Activated T-cell treated with anti-CD3 and anti-CD28 coated beads, Interleukin-2, amount 50 U/mL, for 24 hours (primary cell): ENCODE measurements around the gene PXMP2.
A peak's percentile ranks its signal among the peaks of the same experiment; 100 is the strongest.

Source experiments
- DNase-seq: peaks from one replicate; pipeline ENCODE4 v3.0.0-alpha.2; 2020
- H3K27ac Mint-ChIP-seq: 2 replicates; pipeline ENCODE4 v1.8.0; 2020; ENCODE audit warnings: mild to moderate bottlenecking, mixed read lengths
- H3K27me3 Mint-ChIP-seq: 2 replicates; pipeline ENCODE4 v1.8.0; 2020; ENCODE audit warnings: mixed read lengths
- H3K36me3 Mint-ChIP-seq: 2 replicates; pipeline ENCODE4 v1.8.0; 2020; ENCODE audit warnings: low read depth, mixed read lengths
- H3K4me1 Mint-ChIP-seq: 2 replicates; pipeline ENCODE4 v1.8.0; 2020; ENCODE audit warnings: low read depth, mixed read lengths
- H3K4me3 Mint-ChIP-seq: 2 replicates; pipeline ENCODE4 v1.8.0; 2020; ENCODE audit warnings: mild to moderate bottlenecking, moderate library complexity, mixed read lengths
- H3K9me3 Mint-ChIP-seq: 2 replicates; pipeline ENCODE4 v1.8.0; 2020; ENCODE audit warnings: mixed read lengths

Gene PXMP2

DNA sequence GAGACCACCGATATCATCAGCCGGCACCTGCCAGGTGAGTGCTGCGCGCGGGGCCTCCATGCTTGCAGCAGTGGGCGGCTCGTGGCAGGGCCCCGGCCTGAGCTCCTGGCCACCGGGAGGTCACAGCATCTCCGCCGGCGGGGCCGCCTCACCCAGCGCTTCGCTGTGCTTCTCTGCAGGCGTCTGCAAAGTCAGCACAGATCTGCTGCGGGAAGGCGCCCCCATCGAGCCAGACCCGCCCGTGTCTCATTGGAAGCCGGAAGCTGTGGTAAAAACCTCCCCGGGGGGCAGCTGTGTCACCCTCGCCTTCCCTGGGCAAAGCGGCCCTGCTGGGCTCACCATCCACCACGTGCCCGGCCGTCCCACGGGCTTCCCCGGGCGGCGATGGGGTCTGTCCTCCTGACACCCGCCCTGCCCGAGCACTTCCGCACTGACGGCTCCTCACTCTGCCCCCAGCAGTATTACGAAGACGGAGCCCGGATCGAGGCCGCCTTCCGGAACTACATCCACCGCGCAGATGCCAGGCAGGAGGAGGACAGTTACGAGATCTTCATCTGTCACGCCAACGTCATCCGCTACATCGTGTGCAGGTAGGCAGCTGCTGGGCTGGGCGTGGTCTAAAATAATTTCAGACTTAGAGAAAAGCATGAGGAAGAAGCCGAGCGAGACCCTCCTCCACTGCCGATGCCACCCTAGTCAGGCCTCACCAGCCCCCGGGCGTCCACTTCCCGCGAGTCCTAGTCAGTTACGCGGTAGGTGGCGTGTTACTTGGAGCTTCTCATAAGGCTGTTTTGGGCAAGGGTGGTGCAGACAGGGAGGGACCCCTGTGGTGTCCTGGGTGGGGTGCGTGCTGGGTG, 30.4 kb downstream of the PXMP2 start:
- peak overlapping the region; percentile 44 for H3K27ac Mint-ChIP-seq
- H3K36me3 Mint-ChIP-seq, result peaks cover 94% of the 10 kb centered on the region
- DNase-seq, result no peak
- no peaks in the 10 kb centered on the region for H3K9me3 Mint-ChIP-seq
- H3K4me3 Mint-ChIP-seq, result no peak overlapping the region
- H3K4me1 Mint-ChIP-seq, result peaks cover 16% of the 10 kb centered on the region
- no peaks in the 10 kb centered on the region for H3K27me3 Mint-ChIP-seq

DNA sequence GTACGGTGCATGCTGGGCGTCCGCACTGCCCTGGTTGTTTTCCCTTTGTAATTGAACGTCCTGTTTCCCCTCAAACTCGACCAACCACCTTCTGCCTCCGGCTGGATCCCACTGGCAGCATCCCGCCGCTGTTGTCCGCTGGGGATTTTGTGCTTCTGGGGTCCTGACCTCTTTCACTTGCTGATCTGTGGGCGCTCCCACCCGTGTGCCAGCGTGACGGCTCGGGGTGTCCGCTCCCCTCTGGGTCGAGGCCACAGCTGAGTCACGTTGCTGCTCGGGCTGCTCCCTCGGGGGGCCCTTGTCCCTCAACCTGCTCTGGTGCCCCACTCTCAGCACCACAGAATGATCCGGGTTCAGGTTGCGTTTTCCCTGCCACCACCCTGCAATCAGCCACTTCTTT, 31.3 kb downstream of the PXMP2 start:
- no peak for DNase-seq
- H3K27ac Mint-ChIP-seq, result peak overlapping the region; percentile 72
- no peaks in the 10 kb centered on the region for H3K27me3 Mint-ChIP-seq
- peaks cover 9% of the 10 kb centered on the region for H3K4me1 Mint-ChIP-seq
- peak overlapping the region; percentile 6 for H3K4me3 Mint-ChIP-seq
- peaks cover 94% of the 10 kb centered on the region for H3K36me3 Mint-ChIP-seq
- no peaks in the 10 kb centered on the region for H3K9me3 Mint-ChIP-seq

DNA sequence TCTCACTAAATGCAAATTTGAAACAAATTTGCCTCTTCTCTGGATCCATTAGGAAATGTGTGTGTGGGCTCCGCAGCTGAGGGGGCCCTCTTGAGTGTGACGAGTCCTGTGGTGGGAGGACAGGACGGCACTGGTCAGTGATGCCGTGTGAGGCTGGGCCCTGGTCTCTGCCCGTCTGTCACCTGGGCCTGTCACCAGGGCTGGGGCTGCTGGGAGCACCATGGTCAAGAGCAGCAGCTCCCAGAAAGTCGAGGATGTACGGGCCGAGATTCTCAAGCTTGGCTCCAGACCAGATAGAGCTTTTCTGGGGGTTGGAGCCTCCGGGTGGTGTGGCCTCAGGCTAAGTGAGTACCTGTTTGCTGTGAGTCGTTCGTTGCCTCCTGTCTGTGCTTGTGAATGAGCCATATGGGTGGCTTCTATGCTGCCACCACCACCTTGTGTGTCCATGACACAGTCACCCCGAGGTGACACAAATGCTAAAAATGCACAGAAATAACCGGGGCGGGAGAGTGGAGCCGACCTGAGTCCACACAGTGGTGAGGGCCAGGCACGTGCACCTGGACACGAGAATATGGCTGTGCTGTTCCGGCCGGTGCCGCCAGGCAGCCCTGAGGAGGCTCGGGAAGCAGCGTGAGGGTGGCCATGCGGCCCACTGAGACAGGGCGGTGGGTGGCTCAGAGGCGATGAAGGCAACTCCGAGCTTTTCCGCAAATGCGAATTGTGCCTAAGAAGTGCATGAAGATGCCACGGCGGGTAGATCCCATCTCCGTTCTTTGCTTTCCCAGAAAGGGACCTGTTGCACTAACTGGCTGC, 32.0 kb downstream of the PXMP2 start:
- DNase-seq, result no peak
- peak overlapping the region; percentile 72 for H3K27ac Mint-ChIP-seq
- H3K36me3 Mint-ChIP-seq, result peaks cover 94% of the 10 kb centered on the region
- no peaks in the 10 kb centered on the region for H3K9me3 Mint-ChIP-seq
- no peak overlapping the region for H3K4me3 Mint-ChIP-seq
- peaks cover 8% of the 10 kb centered on the region for H3K4me1 Mint-ChIP-seq
- no peaks in the 10 kb centered on the region for H3K27me3 Mint-ChIP-seq

DNA sequence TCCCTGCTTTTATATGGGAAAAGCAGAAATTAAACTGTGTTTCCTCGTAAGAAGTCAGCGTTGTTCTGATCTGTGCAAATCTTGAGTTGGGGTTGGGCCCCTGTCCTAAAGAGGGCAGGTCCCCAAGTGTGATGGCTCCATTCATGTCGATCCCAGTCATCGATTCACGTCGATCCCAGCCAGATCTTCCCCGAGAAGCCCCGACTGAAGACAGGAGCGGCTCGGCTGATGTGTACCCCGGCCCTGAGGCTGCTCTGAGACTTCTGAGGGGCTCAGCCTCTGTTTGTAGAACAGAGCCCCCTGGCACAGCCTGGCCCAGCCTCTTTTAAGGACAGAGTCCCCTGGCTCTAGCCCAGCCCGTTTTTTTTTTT, 32.6 kb downstream of the PXMP2 start:
- H3K36me3 Mint-ChIP-seq, result peaks cover 94% of the 10 kb centered on the region
- H3K27me3 Mint-ChIP-seq, result no peaks in the 10 kb centered on the region
- no peaks in the 10 kb centered on the region for H3K9me3 Mint-ChIP-seq
- peak overlapping the region; percentile 72 for H3K27ac Mint-ChIP-seq
- H3K4me3 Mint-ChIP-seq, result no peak overlapping the region
- peaks cover 5% of the 10 kb centered on the region for H3K4me1 Mint-ChIP-seq
- no peak for DNase-seq

DNA sequence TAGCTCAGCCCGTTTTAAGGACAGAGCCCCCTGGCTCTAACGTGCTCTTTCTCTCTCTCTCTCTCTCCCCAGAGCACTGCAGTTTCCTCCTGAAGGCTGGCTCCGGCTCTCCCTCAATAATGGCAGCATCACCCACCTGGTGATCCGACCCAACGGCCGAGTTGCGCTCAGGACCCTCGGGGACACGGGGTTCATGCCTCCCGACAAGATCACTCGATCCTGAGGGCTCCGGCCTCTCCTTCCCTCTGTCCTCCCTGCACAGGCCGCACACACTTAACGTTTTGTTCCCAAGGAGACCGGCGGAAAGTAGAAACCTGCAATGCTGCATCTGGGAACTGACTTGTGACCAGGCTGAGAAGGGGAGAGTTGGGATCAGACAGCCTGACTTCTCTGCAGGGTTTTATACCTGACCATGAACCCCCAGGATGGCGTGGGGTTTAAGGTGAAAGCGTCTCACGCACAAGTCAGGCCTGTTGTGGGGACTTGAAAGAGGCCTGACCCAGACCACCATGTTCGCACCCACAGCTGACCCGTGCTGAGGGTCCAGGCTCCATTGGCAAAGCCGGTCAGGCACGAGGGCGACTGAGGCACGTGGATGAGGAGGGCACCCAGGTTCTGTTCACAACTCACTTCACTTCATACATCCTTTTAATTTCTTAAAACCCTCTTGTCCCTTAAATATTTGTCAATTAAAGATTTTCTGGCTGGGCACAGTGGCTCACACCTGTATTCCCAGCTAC, 33.4 kb downstream of the PXMP2 start:
- peak overlapping the region; percentile 77 for H3K27ac Mint-ChIP-seq
- peaks cover 5% of the 10 kb centered on the region for H3K4me1 Mint-ChIP-seq
- H3K9me3 Mint-ChIP-seq, result no peaks in the 10 kb centered on the region
- no peak for DNase-seq
- no peaks in the 10 kb centered on the region for H3K27me3 Mint-ChIP-seq
- H3K4me3 Mint-ChIP-seq, result no peak overlapping the region
- peaks cover 95% of the 10 kb centered on the region for H3K36me3 Mint-ChIP-seq

DNA sequence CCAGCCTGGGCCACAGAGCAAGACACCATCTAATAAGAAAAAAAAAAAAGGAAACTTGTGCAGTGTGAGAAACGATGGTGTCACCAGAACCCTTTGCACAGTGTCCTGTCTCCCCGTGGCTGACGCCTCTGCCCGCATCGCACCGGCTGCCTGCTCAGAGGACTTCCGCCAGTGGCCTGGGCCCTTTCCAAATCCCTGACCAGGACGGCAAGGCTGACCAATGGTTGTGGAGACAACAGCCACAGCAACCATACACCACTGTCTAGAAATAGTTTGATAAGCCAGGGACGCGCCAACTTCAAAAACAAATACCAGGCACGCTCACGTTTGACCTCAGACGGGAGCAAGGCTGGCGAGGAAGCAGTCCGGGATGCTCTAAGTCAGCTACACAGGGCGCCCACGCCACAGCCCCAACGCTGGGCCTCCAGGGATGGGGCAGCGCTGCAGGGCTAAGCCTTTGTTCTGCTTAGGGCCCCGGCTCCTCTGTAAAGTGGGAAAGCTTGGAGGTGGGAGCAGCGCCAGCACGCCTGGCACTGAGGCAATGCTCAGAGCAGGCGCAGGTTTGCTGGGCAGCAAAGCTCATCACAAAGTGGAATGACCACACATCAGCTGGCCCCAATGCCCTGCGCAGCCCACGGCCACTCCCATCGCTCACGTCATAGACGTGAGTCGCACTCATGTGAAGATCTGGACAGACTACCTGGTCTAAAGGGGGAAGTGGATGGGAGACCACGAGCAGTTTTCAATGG, 35.8 kb downstream of the PXMP2 start:
- no peak for DNase-seq
- no peaks in the 10 kb centered on the region for H3K9me3 Mint-ChIP-seq
- H3K36me3 Mint-ChIP-seq, result peaks cover 96% of the 10 kb centered on the region
- H3K27ac Mint-ChIP-seq, result peak overlapping the region; percentile 16
- peaks cover 5% of the 10 kb centered on the region for H3K4me1 Mint-ChIP-seq
- no peaks in the 10 kb centered on the region for H3K27me3 Mint-ChIP-seq
- H3K4me3 Mint-ChIP-seq, result no peak overlapping the region

DNA sequence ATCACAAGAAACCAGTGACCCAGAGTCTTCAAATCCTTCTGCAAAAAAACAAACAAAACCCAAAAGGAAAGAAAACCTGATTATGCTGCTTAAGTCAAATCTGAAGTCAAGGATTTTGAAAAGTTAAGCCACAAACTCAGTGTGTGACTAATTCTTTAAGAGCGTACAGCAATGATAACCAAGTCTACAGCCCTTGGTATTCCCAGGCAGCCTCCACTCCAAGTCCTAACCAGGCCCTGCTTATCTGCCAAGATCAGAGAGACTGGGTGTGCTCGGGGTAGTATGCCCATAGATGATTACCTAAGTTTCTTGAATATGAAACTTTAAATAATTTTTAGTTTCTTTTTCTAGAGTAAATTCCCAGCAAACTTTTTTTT, 36.4 kb downstream of the PXMP2 start:
- peak overlapping the region; percentile 16 for H3K27ac Mint-ChIP-seq
- peaks cover 5% of the 10 kb centered on the region for H3K4me1 Mint-ChIP-seq
- peaks cover 99% of the 10 kb centered on the region for H3K36me3 Mint-ChIP-seq
- no peak overlapping the region for H3K4me3 Mint-ChIP-seq
- no peaks in the 10 kb centered on the region for H3K27me3 Mint-ChIP-seq
- H3K9me3 Mint-ChIP-seq, result no peaks in the 10 kb centered on the region
- no peak for DNase-seq

DNA sequence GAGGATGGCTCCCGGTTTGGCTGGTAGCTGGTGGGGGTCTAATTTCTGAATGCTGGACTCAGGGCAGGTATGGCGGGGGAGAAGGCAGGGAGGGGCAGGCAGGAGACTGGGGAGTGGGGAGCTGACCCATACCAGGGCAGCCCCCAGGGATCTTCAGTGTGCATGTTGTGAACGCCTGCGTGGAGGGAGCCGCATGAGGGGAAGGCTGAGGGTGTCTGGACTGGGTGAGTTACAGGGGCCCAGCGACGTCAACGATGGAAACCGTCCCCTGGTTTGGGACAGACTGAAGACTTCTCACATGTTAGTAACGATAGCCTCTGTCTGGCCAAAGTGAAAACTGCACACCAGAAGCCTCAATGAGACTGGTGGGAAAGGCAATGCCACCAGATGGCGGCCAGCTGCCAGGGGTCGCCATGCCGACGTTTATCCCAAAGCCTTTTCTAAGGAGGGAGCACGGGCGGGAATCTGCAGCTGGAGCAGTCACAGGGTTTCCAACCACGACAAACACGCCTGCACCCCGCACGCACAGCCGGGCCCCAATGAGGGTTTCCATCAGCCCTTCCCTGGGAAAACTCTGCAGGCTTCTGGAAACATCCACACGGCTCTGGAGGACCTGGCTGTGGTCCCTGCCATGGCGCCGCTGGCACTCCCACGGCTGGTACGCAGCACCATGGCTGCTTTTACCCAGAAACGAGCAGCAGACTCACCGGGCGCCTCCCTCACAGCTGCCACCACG, 37.3 kb downstream of the PXMP2 start:
- Mint-ChIP-seq H3K4me1 (peaks cover 5% of the 10 kb centered on the region), H3K36me3 (peaks cover 96% of the 10 kb centered on the region), H3K27me3 (no peaks in the 10 kb centered on the region), H3K4me3 (no peak overlapping the region), H3K27ac (peak overlapping the region; percentile 75), H3K9me3 (no peaks in the 10 kb centered on the region)
- DNase-seq, result no peak

DNA sequence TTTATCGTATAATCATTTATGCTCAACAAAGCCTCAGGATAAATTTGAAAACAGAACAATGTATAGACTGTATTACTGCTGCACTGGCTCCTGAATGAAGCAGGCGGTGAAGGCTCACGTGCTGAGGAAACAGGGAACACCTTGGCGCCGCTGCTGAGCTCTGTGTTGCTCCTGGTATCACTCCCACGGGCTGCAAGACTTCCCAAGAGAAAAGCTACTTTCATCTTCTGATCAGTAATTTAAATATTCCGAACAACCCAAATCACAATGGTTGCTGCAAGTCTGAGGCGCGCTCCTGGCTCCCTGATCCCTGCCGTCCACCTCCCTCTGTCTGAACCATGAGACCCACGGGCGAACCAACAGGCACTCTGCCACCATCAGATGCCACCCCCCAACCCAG, 39.0 kb downstream of the PXMP2 start:
- H3K27me3 Mint-ChIP-seq, result no peaks in the 10 kb centered on the region
- no peak for DNase-seq
- no peak overlapping the region for H3K4me3 Mint-ChIP-seq
- H3K36me3 Mint-ChIP-seq, result peaks cover 97% of the 10 kb centered on the region
- H3K4me1 Mint-ChIP-seq, result peaks cover 5% of the 10 kb centered on the region
- H3K9me3 Mint-ChIP-seq, result no peaks in the 10 kb centered on the region
- no peak overlapping the region for H3K27ac Mint-ChIP-seq

DNA sequence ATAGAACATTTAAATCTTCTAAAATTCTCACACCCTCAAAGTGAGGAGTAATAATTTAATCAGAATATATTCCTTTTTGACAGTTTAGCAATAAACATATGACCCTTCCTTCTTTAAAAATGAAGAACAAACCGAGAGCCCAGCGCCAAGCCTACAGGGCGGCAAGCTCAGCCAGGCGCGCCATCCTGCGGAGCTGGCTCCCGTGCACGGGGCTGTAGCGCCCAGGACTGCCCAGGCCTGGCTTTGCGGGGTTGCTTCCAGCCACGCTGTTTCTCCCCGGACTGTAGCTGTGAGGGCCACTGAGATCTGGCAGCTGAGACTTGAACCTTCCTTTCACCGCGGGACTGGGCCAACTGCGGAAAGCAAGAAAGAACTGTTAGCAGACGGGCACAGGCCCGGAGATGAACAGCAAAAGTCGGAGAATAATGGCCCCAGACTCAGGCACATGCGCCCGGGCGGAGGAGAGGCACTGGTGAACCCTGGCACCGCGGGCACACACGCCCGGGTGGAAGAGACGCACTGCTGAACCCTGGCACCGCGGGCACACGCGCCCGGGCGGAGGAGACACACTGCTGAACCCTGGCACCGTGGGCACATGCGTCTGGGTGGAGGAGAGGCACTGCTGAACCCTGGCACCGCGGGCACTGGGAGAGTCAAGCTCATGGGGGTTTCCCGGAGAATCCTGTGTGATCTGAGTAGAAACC, 39.9 kb downstream of the PXMP2 start:
- Mint-ChIP-seq H3K9me3 (no peaks in the 10 kb centered on the region), H3K36me3 (peaks cover 95% of the 10 kb centered on the region), H3K4me3 (no peak overlapping the region), H3K27ac (peak overlapping the region; percentile 68), H3K4me1 (peaks cover 5% of the 10 kb centered on the region), H3K27me3 (no peaks in the 10 kb centered on the region)
- no peak for DNase-seq

DNA sequence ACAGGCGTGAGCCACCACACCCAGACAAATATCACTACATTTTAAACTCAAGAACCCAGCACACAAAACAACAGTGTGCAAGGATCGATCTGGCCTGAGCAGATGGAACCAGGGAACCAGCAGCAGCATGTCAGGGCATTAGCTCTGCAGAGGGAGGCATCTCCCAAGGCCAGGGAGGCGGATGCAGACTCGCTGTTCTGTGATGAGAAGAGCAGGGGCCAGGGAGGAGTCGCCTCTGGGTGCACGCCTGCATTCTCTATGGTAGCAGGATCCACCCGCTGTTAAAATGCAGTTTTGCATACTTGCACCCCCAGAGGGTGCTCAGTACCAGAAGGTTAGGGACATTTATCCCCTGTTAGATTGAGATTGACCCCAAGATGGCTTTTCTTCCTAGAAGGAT, 41.1 kb downstream of the PXMP2 start:
- Mint-ChIP-seq H3K36me3 (peaks cover 95% of the 10 kb centered on the region), H3K27ac (peak overlapping the region; percentile 64), H3K4me1 (peaks cover 5% of the 10 kb centered on the region), H3K27me3 (no peaks in the 10 kb centered on the region), H3K9me3 (no peaks in the 10 kb centered on the region), H3K4me3 (no peak overlapping the region)
- no peak for DNase-seq

DNA sequence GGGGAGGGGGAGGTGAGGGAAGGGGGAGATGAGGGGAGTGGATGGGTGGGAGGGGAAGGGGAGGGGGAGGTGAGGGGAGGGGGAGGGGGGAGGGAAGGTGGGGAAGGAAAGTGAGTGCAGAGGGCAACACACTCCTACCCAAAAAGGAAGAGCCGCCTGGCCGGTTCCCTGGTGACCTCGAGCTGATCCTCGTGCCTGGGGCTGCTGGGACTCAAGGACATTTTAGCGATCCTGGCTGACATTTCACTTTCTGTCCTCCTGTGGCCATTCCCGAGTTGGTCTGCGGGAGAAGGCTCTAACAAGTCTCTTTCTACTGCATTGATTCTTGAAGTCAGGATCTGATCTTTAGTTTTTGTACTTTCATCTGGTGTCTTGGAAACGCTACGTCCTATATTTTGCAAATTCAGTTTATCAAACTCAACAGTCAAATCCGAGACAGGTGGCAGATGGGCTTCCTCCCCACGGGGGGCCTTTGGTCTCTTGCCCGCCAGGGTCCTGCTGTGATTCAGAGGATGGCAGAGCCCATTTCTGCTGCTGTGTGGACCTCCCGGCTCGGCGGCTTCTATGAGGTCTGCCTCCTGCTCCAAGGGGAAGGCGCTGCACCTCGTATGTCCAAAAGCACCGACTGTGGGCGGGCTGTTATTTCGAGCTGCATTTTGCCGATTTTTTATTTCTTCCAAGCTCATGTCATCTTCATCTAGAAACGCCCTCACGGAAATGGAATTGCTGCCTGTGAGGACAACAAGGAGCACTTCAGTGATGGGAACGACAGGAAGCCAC, 42.3 kb downstream of the PXMP2 start:
- Mint-ChIP-seq H3K36me3 (peaks cover 95% of the 10 kb centered on the region), H3K4me3 (no peak overlapping the region), H3K4me1 (no peaks in the 10 kb centered on the region), H3K27ac (peak overlapping the region; percentile 54), H3K27me3 (no peaks in the 10 kb centered on the region), H3K9me3 (no peaks in the 10 kb centered on the region)
- no peak for DNase-seq
